SH-SY5Y (cell line): ENCODE data around the gene KIF5A.

Experiments
- GATA2 ChIP-seq: IDR thresholded peaks from 2 replicates; pipeline ENCODE4 v1.6.1; 2011; ENCODE audit warnings: mild to moderate bottlenecking, low read depth, low read length
- GATA3 ChIP-seq: IDR thresholded peaks from 2 replicates; pipeline ENCODE4 v1.6.1; 2011; ENCODE audit warnings: low read depth, mild to moderate bottlenecking, low read length, moderate library complexity

KIF5A gene

DNA sequence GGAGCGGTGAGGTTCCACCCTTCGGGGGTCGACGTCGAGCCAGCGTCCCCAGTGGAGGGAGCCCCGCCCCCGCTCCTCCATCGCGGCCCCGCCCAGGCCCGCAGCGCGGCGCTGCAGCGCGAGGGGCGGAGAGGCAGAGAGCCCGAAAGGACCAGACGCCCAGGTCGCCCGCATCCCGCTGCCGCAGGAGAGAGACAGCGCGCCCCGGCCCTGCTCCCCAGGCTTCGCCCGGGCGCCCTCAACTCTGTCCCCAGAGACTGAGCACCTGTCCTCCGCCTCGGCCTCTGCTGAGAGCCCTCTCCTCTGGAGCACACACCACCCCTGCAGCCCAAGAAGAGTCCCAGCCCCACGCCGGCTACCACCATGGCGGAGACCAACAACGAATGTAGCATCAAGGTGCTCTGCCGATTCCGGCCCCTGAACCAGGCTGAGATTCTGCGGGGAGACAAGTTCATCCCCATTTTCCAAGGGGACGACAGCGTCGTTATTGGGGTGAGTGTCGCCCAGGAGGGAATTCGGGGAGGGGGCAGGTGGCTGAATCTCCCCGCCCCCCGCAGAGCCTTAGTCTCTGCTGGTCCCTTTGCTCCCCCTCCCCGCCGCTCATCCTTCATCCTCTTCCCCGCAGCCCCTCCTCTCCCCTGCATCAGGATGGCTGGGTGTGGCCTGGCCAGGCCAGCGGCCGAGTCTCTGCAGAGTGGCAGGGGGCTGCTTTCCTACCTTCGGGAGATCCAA, at the start of gene KIF5A:
TSS of gene KIF5A (plus strand) at position 136 of the 732 bp plus-strand sequence. CDS start at position 364, 228 bp downstream.
- TF ChIP-seq GATA2 = no peak
- no peak for TF ChIP-seq GATA3

DNA sequence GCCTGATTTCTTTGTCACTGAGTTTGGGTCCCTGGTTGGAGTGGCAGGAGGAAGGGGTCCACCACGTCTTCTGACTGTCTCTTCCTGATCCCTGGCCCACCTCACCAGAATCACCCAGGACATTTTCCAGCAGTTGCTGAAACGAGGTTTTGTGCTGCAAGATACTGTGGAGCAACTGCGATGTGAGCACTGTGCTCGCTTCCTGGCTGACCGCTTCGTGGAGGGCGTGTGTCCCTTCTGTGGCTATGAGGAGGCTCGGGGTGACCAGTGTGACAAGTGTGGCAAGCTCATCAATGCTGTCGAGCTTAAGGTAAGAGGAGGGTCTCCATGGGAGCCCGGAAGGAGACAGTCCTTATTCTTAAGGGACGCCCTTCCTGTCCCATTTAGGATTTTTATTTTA, 49.6 kb upstream of the KIF5A start:
- TF ChIP-seq GATA2 (no peak), GATA3 (no peak)

DNA sequence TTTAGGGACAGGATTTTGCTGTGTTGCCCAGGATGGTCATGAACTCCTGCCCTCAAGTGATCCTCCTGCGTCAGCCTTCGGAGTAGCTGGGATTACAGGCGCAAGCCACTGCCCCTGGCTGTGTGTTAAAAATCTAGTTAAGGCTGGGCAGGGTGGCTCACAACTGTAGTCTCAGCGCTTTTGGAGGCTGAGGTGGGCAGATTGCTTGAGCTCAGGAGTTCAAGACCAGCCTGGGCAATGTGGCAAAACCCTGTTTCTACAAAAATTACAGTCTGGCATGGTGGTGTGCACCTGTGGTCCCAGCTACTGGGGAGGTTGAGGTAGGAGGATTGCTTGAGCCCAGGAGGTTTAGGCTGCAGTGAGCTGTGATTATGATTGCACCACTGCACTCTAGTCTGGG, 38.7 kb upstream of the KIF5A start:
- no peak for TF ChIP-seq GATA2

DNA sequence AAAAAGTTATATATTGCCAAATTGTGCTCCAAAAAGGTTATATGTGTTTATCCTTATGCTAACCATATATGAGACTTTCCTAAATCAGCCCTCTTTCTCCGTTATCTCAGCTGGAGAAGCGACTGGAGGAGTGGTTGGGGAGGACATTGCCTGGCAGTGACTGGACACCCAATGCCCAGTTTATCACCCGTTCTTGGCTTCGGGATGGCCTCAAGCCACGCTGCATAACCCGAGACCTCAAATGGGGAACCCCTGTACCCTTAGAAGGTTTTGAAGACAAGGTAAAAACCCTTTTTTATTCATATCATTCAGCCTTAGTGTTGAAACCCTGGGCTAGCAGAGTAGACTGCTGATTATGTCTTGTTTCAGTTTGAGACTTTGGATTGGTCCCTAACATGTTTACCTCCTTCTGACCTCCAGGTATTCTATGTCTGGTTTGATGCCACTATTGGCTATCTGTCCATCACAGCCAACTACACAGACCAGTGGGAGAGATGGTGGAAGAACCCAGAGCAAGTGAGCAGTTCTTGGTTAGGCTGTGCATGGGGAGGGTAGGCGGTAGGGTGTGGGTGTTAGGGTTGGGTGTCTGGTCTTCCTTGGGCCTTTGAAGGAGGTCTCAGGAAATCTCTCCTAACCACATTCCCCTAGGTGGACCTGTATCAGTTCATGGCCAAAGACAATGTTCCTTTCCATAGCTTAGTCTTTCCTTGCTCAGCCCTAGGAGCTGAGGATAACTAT, 38.1 kb upstream of the KIF5A start:
- TF ChIP-seq GATA3 (no peak), GATA2 (no peak)

DNA sequence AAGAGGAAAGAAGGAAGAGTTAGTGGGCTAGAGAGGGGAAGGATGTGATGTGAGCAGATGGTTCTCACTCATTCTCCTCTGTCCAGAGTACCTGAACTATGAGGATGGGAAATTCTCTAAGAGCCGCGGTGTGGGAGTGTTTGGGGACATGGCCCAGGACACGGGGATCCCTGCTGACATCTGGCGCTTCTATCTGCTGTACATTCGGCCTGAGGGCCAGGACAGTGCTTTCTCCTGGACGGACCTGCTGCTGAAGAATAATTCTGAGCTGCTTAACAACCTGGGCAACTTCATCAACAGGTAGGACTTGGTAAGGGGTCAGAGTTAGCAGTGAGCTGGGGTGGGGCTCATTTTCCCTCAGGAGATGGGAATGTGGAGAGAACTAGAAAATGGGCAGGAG, 37.2 kb upstream of the KIF5A start:
- TF ChIP-seq GATA3 (no peak), GATA2 (no peak)

DNA sequence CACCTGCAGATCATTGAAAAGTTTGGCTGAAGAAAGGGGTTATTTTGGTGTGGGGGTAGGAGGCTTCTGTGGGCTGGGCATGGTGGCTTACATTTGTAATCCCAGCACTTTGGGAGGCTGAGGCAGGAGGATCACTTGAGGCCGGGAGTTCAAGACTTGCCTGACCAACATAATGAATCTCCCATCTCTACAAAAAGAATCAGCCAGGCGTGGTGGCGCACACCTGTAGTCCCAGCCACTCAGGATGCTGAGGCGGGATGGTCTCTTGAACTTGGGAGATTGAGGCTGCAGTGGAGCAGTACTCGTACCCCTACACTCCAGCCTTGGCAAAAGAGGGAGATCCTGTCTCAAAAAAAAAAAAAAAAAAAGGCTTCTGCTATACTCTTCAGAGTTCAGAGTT, 36.6 kb upstream of the KIF5A start:
- no peak for TF ChIP-seq GATA3
- TF ChIP-seq GATA2 = no peak

DNA sequence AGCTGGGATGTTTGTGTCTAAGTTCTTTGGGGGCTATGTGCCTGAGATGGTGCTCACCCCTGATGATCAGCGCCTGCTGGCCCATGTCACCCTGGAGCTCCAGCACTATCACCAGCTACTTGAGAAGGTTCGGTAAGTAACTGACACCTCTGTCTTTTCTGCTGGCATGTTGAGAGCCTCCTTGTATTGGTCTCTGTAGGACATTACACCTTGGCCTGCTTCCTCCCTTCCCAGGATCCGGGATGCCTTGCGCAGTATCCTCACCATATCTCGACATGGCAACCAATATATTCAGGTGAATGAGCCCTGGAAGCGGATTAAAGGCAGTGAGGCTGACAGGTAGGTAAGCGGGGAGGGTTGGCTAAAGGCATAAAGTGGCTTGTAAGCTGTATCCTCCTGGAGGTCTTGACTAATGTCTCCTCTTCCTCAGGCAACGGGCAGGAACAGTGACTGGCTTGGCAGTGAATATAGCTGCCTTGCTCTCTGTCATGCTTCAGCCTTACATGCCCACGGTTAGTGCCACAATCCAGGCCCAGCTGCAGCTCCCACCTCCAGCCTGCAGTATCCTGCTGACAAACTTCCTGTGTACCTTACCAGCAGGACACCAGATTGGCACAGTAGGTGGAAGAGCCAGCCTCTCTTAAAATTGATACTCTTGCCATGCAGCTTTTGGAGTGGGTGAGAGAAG, 35.0 kb upstream of the KIF5A start:
- TF ChIP-seq GATA2 (no peak), GATA3 (no peak)

DNA sequence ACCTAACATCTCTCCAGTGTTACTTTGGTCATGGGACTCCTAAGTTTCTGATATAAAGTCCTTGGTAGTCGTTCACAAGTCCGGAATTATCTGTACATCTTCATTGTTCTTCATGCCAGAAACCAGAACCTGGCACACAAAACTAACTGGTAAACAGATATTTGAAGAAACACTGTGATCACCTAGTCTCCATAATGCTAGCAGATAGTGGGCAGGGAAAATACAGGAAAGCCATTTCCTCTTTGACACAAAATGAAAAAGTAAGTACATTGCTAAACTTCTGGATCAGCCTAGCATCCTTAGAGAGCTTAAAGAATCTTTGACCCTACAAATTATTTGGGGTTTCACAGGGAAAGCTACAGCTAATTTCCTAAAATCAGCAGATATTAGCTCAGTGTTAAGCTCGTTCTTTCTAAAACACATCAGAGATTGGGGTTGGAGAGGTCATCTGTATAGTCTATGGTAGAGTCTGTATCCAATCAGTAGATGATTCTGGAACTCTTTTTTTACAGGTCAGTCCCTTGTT, 34.4 kb upstream of the KIF5A start:
- no peak for TF ChIP-seq GATA2
- TF ChIP-seq GATA3 = no peak

DNA sequence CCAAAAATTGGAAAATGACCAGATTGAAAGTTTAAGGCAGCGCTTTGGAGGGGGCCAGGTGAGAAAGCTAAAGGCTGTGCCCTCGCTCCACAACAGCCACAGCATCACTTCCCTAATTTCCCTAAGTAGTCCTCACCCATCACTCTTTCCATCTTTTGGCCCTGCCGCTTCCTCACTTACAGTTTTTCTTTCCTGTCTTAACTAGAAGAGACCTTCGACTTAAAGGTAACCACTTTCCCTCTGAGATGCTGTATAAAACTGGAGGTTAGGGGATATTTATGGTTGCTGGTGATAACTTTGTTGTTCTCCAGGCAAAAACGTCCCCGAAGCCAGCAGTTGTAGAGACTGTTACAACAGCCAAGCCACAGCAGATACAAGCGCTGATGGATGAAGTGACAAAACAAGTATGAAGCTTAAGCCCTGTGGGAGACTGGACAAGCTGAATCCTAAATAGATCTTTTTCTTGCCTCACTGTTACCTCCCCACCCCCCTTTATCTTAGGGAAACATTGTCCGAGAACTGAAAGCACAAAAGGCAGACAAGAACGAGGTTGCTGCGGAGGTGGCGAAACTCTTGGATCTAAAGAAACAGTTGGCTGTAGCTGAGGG, 33.8 kb upstream of the KIF5A start:
- TF ChIP-seq GATA3 (no peak), GATA2 (no peak)

DNA sequence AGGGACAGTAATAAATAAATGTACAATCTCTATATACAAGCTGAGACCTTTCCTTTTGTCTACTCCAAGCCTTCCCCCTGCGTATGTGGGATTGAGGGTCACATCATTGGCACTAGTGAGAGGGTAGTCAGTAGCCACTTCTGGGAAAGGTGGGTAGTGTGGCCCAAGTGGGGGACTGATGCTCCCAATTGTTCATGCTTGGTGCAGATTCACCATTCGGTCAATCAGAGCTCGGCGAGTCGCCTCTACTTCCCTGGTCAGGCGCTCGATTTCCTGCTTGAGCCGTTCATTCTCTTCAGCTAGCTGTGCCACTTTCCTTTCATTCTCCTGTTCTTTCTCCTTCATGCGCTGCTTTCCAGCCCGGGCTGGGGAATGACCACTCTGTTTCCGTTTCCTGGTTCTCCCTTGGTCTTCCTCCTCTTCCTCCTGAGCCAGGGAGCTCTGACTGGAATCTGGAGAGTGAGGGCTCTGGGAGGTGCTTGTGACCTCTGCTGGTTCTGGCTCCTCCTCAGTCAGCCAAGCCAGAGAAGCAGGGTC, 33.2 kb upstream of the KIF5A start:
- TF ChIP-seq GATA2 (no peak), GATA3 (no peak)

DNA sequence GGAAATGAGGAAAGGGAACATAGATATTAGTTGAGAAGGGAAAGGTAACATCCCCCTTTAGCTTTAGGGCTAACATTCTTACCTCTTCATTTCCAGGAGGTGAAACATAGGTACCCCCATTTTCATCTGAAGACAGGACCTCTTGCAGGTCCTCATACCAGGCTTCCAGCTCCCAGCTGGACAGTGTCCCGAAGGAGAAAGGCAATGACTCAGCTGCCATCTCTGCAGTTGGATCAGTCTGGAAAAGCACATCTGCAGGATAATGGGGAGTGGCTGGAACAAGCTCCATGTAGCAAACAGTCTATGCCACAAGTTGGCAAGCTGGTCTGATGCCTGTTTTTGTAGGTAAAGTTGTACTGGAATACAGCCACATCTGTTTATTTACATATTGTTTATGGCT, 32.7 kb upstream of the KIF5A start:
- TF ChIP-seq GATA2 = no peak
- TF ChIP-seq GATA3 = no peak

DNA sequence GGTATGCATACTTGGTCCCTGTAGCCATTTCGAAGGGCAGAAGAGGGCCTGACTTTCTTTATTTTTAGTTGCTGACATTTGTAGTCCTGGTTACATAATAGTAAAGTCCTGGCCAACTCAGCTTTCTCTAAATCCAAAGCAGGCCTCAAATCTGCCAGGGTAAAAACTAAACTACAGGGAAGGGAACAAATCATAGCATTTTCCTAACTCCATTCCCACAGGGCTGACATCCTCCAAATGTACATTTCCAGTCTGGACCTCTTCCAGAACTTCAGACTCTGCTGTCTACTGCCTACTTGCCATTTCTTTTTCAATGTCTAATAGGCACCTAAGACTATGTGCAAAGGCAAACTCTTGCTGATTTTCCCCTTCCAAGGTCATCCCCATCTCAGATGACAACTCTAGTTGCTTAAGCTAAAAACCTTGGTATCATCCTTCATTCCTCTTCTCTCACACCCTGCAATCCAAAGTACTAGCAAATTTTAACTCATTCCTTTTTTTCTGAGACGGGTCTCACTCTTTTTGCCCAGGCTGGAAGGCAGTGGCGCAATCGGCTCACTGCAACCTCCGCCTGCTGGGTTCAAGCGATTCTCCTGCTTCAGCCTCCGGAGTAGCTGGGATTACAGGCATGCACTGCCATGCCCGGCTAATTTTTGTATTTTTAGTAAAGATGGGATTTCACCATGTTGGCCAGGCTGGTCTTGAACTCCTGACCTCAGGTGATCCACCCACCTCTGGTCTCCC, 31.5 kb upstream of the KIF5A start:
- TF ChIP-seq GATA3 (no peak), GATA2 (no peak)
